Nephron (organoid): ENCODE measurements around the gene PKD2L1.

Source experiments
- H3K27ac Mint-ChIP-seq, 3 experiments: 2 replicates each; pipeline ENCODE4 v1.8.0; 2020; ENCODE audit warnings: mixed read lengths in 3 of 3, mild to moderate bottlenecking in 2 of 3, moderate library complexity in 1 of 3
- H3K27me3 Mint-ChIP-seq: 2 replicates; pipeline ENCODE4 v1.8.0; 2021; ENCODE audit warnings: low read depth, mild to moderate bottlenecking, moderate library complexity, mixed read lengths
- H3K36me3 Mint-ChIP-seq: 2 replicates; pipeline ENCODE4 v1.8.0; 2020; ENCODE audit warnings: low read depth, mixed read lengths
- H3K4me1 Mint-ChIP-seq: 2 replicates; pipeline ENCODE4 v1.8.0; 2020; ENCODE audit warnings: mixed read lengths
- H3K4me3 Mint-ChIP-seq, 3 experiments: 2 replicates each; pipeline ENCODE4 v1.8.0; 2020; ENCODE audit warnings: mild to moderate bottlenecking in 3 of 3, mixed read lengths in 3 of 3, moderate library complexity in 2 of 3
- H3K9me3 Mint-ChIP-seq: 2 replicates; pipeline ENCODE4 v1.8.0; 2020; ENCODE audit warnings: mixed read lengths
- TF ChIP-seq, protein P1 (sequence below), 3 experiments: fragments of 200-600 bp; sonication (generic); IDR thresholded peaks; one replicate each; pipeline ENCODE4 v1.5.0; 2021; ENCODE audit warnings: antibody characterized with exemption in 3 of 3; ENCODE audit not compliant: unreplicated experiment in 3 of 3

PKD2L1 gene

DNA sequence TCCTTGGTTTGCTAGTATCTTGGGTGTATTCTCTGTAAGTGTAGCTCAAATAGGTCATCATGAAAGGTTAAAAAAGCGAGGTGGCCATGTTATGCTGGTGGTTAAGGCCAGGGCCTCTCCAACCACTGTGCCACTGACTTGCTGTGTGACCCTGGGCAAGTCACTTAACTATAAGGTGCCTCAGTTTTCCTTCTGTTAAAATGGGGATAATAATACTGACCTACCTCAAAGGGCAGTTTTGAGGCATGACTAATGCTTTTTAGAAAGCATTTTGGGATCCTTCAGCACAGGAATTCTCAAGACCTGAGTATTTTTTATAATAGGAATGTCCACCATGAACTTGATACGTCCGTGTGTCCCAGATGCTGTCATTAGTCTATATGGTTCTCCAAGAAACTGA is 34.1 kb upstream of the PKD2L1 start:
- H3K27me3 Mint-ChIP-seq, result no peaks in the 10 kb centered on the region
- H3K27ac Mint-ChIP-seq, result peak overlapping the region in 1 of 3 experiments; percentile 22
- H3K4me3 Mint-ChIP-seq, result no peak overlapping the region
- H3K9me3 Mint-ChIP-seq, result no peaks in the 10 kb centered on the region
- H3K4me1 Mint-ChIP-seq, result peaks cover 32% of the 10 kb centered on the region
- TF ChIP-seq, protein P1, sequence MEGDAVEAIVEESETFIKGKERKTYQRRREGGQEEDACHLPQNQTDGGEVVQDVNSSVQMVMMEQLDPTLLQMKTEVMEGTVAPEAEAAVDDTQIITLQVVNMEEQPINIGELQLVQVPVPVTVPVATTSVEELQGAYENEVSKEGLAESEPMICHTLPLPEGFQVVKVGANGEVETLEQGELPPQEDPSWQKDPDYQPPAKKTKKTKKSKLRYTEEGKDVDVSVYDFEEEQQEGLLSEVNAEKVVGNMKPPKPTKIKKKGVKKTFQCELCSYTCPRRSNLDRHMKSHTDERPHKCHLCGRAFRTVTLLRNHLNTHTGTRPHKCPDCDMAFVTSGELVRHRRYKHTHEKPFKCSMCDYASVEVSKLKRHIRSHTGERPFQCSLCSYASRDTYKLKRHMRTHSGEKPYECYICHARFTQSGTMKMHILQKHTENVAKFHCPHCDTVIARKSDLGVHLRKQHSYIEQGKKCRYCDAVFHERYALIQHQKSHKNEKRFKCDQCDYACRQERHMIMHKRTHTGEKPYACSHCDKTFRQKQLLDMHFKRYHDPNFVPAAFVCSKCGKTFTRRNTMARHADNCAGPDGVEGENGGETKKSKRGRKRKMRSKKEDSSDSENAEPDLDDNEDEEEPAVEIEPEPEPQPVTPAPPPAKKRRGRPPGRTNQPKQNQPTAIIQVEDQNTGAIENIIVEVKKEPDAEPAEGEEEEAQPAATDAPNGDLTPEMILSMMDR (IDR thresholded peaks at IDR 0.05; ENCODE audit: unreplicated experiment in 3 of 3), result no peak
- peaks cover 49% of the 10 kb centered on the region for H3K36me3 Mint-ChIP-seq

DNA sequence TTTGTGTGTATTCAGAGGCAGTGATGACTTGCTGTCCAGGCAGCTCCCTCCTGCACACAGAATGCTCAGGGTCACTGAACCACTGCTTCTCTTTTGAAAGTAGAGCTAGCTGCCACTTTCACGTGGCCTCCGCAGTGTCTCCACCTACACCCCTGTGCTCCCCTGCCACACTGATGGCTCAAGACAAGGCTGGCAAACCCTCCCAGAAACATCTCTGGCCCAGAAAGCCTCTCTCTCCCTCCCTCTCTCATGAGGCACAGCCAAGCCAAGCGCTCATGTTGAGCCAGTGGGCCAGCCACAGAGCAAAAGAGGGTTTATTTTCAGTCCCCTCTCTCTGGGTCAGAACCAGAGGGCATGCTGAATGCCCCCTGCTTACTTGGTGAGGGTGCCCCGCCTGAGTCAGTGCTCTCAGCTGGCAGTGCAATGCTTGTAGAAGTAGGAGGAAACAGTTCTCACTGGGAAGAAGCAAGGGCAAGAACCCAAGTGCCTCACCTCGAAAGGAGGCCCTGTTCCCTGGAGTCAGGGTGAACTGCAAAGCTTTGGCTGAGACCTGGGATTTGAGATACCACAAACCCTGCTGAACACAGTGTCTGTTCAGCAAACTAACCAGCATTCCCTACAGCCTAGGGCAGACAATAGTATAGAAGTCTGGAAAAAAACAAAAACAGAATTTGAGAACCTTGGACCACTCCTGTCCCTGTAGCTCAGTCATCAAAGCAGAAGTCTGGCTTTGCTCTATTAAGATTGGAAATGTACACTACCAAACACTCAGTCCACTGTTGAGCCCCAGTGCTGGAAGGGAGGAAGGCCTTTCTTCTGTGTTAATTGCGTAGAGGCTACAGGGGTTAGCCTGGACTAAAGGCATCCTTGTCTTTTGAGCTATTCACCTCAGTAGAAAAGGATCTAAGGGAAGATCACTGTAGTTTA is 32.8 kb upstream of the PKD2L1 start:
- Mint-ChIP-seq H3K36me3 (peaks cover 57% of the 10 kb centered on the region), H3K27ac (peak overlapping the region in 2 of 3 experiments; percentile 22 to 74)
- TF ChIP-seq, protein P1 (IDR thresholded peaks at IDR 0.05; ENCODE audit: unreplicated experiment in 3 of 3), result no peak

DNA sequence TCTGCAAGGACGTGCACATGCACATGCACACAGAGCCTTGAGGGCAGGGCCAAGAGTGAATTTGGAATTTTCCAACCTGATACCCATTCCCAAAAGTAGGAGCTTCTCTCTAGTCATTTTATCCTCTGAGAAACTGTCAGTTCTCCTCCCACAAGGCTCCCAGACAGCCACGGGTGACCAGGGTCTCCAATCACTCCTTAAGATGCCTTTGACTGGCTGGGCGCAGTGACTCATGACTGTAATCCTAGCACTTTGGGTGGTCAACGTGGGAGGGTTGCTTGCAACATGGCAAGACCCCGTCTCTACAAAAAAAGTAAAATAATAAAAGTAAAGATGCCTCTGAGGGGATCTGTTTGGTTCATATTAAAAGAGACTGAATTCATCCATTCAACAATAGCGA is 30.2 kb upstream of the PKD2L1 start:
- TF ChIP-seq, protein P1 (IDR thresholded peaks at IDR 0.05; ENCODE audit: unreplicated experiment in 3 of 3), result no peak
- Mint-ChIP-seq H3K27ac (peak overlapping the region; percentile 32 to 82 (median 49)), H3K9me3 (no peaks in the 10 kb centered on the region), H3K36me3 (peaks cover 79% of the 10 kb centered on the region), H3K4me3 (no peak overlapping the region), H3K27me3 (peaks cover 3% of the 10 kb centered on the region), H3K4me1 (peaks cover 55% of the 10 kb centered on the region)

More for the DNA sequence above, 32.8 kb upstream of the PKD2L1 start:
- Mint-ChIP-seq H3K4me1 (peaks cover 38% of the 10 kb centered on the region), H3K4me3 (no peak overlapping the region), H3K9me3 (no peaks in the 10 kb centered on the region), H3K27me3 (no peaks in the 10 kb centered on the region)

DNA sequence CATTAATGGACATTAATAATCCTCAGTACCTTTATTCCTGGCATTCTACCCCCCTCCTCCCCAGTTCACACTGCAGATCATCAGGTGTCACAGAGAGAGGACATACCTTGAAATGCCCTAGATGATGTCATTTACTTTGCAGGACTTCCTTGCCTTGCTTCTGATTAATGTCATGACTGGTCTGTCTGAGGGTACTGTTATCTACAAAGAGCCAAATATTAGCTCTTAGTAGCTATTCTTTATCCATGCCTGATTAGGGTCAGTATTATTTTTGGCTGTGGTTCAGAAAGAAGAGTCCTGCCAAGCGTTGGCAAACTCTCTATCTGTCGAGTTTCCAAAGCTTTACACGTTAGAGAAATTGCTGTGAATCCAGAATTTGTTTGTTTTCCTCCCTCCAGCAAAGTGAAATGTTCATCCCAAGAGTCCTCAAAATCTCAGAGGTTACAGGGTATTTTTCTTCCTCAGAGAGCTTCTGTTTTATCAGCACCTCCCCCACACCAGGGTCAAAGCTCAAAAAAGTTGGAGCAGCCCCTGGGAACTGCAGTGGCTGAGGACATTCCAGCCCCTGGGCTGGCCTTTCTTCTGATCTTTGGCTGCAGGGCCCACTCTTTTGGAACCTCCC is 29.6 kb upstream of the PKD2L1 start:
- H3K4me3 Mint-ChIP-seq, result peak overlapping the region in 2 of 3 experiments; percentile 0 to 1
- no peaks in the 10 kb centered on the region for H3K9me3 Mint-ChIP-seq
- H3K4me1 Mint-ChIP-seq, result peaks cover 54% of the 10 kb centered on the region
- TF ChIP-seq, protein P1 (IDR thresholded peaks at IDR 0.05; ENCODE audit: unreplicated experiment in 3 of 3), result no peak
- H3K27me3 Mint-ChIP-seq, result peaks cover 3% of the 10 kb centered on the region
- peak overlapping the region; percentile 32 to 82 (median 49) for H3K27ac Mint-ChIP-seq
- H3K36me3 Mint-ChIP-seq, result peaks cover 85% of the 10 kb centered on the region

DNA sequence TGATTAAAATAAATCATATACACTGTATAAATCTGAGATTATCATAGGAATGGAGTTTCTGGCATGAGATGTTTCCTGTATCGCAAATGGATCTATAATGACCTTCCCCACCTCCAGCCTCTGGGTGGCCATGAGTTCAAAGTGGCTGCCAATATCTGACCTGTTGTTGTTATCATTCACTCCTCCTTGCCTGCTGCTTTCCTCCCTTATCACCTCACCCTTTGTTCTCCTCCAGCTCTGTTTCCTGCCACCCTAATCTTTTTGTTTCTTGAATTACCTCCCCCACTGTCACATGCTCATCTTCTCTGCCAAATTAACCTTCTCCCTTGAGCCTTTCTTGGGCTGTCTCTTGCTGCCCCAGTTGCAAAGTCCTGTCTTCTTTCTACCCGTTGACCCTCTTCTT is 29.0 kb upstream of the PKD2L1 start:
- no peaks in the 10 kb centered on the region for H3K9me3 Mint-ChIP-seq
- peak overlapping the region; percentile 0 to 1 (median 0) for H3K4me3 Mint-ChIP-seq
- TF ChIP-seq, protein P1 (IDR thresholded peaks at IDR 0.05; ENCODE audit: unreplicated experiment in 3 of 3), result no peak
- peaks cover 51% of the 10 kb centered on the region for H3K4me1 Mint-ChIP-seq
- peak overlapping the region; percentile 32 to 82 (median 49) for H3K27ac Mint-ChIP-seq
- peaks cover 89% of the 10 kb centered on the region for H3K36me3 Mint-ChIP-seq
- peaks cover 3% of the 10 kb centered on the region for H3K27me3 Mint-ChIP-seq
